ENCODE measurements around the gene PTPRQ.
"Not testable (repeated sequence)": the region's sequence is repeated elsewhere in the genome, so short reads cannot be mapped to it uniquely, and the experiment has no call there.

The PTPRQ gene, protein sequence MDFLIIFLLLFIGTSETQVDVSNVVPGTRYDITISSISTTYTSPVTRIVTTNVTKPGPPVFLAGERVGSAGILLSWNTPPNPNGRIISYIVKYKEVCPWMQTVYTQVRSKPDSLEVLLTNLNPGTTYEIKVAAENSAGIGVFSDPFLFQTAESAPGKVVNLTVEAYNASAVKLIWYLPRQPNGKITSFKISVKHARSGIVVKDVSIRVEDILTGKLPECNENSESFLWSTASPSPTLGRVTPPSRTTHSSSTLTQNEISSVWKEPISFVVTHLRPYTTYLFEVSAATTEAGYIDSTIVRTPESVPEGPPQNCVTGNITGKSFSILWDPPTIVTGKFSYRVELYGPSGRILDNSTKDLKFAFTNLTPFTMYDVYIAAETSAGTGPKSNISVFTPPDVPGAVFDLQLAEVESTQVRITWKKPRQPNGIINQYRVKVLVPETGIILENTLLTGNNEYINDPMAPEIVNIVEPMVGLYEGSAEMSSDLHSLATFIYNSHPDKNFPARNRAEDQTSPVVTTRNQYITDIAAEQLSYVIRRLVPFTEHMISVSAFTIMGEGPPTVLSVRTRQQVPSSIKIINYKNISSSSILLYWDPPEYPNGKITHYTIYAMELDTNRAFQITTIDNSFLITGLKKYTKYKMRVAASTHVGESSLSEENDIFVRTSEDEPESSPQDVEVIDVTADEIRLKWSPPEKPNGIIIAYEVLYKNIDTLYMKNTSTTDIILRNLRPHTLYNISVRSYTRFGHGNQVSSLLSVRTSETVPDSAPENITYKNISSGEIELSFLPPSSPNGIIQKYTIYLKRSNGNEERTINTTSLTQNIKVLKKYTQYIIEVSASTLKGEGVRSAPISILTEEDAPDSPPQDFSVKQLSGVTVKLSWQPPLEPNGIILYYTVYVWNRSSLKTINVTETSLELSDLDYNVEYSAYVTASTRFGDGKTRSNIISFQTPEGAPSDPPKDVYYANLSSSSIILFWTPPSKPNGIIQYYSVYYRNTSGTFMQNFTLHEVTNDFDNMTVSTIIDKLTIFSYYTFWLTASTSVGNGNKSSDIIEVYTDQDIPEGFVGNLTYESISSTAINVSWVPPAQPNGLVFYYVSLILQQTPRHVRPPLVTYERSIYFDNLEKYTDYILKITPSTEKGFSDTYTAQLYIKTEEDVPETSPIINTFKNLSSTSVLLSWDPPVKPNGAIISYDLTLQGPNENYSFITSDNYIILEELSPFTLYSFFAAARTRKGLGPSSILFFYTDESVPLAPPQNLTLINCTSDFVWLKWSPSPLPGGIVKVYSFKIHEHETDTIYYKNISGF (N-terminal part only)

DNA sequence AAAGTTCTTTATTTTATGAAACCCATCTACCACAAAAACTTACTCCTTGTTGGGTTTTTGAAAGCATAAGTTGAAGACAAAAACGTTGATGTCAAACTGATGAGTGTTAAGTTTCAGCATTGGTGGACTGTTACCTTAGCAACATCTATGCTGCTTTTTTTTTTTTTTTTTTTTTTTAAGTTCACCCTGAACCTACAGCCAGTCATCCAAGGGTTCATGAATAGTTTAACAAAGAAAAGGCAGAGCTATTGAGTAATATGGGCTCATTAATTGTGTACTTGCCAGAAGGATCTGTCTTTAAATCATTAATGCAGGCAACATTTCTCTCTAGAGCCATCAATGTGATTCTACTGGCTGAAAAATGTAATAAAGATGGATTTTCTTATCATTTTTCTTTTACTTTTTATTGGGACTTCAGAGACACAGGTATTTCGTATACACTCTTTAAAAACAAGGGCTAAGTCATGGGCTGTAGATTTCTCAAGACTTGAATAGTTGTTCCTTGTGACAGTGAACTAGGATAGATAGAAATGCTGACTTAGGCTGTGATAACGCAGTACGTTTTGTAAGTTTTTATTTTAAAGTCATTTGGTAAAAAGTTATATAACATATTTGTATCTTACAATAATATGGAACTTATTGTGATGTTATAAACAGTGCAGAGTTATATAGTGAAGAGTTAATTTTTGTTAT lies at the start of gene PTPRQ:
TSS of gene PTPRQ (plus strand) at position 262 of the 693 bp plus-strand sequence. CDS start at position 373, 111 bp downstream.
- in situ Hi-C loops (cut with HindIII; ENCODE audit: low sequenced_read_pairs), result no loop called here

DNA sequence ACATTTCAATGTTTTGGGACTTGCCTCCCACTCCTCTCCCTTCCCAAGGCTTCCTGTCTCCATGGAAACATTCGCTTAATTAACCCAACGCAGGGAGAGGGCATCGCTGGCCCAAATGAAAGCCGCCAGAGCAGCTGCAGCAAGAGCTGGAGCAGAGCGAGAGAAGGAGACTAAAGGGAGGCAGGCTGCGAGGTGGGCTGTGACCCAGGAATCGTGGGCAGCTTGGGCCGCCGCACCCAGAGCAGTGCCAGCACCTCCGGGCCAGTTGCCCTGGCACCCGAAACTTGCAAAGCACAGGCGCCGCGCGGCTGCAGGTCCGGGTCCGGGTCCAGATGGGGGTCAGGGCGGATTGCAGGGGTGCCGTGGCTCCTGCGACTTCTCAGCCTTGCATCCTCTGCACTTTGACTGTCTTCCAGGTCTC lies 43.5 kb upstream of the PTPRQ start:
- in situ Hi-C loops (cut with HindIII; ENCODE audit: low sequenced_read_pairs), result no loop called here

DNA sequence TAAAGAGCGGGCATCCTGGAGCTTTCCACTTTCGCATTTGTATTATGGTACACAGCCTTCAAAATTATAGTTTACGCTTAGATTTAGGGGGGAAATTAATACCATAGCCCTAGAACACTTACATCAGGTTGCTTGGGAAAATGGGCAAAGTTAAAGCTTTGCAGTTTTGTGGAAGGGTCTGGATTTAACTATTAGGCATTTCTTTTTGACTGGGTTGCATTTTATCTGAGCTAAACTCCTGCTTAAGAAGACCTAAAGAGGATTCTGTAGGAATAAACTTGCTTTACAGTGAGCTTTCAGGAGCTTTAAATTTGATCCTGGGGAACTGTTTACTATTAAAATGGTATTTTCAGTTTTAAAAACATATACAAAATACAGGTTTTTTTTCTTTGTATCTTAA lies 42.8 kb upstream of the PTPRQ start:
- in situ Hi-C loops (cut with HindIII; ENCODE audit: low sequenced_read_pairs), result no loop called here

DNA sequence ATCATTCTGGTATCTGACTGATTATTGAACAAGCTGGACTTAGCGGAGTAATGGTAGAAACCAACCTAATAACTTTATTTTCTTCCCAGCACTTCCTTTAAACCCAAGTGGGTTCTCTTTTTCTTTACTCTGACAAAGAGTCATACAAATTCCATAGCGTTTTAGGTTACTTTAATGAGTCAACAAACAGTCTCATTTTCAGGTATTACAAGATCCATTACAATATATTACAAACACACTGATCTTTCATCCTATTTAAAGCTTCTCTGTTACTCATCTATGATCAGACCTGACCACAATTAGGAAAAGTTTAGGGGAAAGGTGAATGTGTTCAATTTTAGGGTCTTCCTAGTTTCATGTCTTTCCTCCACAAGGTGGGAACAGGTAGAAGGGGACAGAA lies 39.4 kb upstream of the PTPRQ start:
- in situ Hi-C loops (cut with HindIII; ENCODE audit: low sequenced_read_pairs), result loop anchor here (5.0 kb wide), 1 partner anchor 363 kb away; no protein-coding TSS in a partner anchor

DNA sequence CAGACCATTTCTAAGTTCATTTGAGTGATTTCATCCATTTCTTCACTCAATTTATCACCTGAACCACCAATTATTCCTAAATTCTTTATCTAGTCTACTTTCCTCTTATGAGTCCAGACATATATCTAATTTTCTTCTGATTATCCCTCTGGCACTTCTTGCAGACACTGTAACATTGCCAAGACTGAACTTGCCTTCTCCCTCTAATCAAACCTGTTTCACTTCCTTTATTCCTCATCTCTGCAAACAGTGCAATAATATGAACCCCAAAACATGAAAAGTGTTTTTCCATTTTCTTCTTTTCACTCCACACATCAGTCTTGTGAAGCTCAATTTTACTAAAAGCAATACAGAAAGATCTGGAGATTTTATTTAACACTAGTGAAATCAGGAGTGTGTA lies 37.8 kb upstream of the PTPRQ start:
- in situ Hi-C loops (cut with HindIII; ENCODE audit: low sequenced_read_pairs), result loop anchor here (5.0 kb wide), 1 partner anchor 361 kb away; no protein-coding TSS in a partner anchor

DNA sequence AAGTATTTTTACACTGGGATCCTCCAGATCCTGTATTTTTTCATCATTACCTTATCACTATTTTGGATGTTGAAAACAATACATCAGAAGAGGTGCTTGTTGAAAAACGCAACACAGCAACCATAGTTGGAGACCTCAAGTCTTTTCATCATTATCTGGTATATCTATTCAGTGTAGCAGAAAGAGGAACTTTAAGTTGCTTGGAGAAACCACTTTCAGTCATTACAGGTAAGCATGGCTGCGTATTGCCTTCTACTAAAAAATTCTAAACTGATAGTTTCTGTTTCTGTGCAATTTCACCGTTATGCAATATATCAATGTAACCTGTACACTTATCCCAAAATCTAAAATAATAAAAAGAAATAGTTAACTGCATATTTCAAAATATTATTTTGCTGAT lies 32.2 kb upstream of the PTPRQ start:
- in situ Hi-C loops (cut with HindIII; ENCODE audit: low sequenced_read_pairs), result no loop called here

DNA sequence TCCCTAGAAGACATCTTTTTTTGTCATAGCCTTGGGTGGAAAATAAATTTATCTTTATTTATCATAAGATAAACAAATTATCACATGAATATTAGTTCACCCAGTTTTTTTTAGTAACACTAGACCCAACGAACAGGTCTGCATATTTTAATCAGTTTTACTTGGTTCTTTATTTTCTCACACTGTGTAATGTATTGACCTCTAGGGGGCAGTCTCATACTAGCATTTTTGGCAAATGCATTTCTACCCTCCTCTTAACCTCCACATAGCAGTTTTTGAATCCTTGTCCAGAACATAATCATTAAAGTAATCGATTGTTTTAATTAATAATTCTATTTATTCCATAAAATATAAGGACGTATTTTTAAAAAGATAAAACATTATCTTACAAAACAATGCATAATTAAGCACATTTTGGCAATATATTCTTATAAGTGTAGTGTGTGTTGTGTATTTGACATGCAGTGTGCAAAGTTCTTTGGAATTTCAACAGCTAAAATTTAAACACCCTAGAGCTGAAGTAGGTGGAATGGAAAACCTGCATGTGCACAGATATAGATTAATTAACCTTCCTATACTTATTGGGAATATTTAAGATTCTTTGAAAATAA lies 31.6 kb upstream of the PTPRQ start:
- in situ Hi-C loops (cut with HindIII; ENCODE audit: low sequenced_read_pairs), result no loop called here

DNA sequence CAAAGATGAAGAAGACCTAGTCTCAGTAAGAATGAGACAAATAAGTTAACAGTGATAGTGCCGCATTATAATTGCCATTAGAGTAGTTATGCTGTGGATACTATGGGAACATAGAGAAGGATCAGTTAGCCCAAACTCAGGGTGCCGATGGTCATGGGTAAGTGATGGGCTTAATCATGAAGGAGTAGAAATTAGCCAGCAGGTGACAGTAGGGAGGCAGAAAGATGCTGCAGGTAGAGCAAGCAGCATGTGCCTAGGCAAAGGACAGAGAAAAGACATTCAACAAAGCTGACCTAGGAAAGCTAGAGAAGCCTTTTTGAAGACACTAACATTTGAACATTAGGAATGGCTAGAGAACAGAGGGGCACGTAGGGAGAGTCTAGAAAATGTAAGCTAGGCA lies 30.6 kb upstream of the PTPRQ start:
- in situ Hi-C loops (cut with HindIII; ENCODE audit: low sequenced_read_pairs), result no loop called here

DNA sequence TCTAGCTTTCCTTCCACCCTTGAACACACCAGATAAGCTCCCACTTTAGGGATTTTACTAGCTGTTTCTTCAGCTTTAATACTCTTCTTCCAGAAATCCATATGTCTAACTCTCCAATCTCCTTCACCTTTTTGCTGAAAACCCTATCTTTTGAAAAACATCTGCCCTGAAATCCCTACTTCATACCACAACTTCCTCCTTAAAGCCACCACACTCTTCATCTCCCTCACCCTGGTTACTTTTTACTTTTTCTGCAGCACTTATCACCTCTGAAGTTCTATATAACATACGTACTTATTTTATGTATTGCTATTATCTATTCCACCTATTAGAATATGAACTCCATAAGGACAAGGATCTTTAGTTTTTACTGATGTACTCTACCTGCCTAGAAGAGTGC lies 28.6 kb upstream of the PTPRQ start:
- in situ Hi-C loops (cut with HindIII; ENCODE audit: low sequenced_read_pairs), result no loop called here

DNA sequence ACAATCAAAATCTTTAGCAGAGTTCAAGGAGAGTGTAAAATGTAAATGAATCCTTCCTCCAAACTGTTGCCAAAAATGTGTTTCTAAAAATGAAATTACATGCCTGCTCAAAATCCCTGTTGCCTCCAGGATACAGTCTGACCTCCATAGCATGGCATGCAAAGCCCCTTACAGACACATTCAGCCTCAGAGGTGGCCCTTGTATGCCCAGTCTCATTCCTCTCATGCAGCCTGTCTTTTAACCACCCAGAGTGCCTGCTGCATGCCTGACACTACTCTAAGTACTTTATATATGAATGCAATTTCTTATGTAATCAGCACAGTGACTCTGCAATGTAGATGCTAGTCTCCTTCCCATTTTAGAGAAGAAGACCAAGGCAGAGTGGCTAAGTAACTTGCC lies 24.4 kb upstream of the PTPRQ start:
- in situ Hi-C loops (cut with HindIII; ENCODE audit: low sequenced_read_pairs), result no loop called here

DNA sequence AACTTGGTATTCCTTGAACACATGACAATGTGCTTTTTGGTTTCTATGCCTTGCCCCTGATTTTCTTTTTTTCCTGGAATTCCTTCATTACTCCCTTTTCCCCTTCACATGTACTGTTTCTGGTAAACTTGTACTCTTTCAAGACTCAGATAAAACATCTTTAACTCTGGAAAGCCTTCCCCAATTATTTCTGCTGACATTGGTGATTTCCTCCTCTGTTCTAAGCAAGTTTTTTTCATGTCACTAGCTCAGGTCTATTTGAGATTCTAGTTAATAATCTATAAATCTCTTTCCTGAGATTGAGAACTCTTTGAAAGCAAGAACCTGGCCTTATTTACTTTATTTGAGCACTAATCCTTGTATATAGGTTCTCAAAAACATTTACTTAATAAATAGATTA lies 24.0 kb upstream of the PTPRQ start:
- in situ Hi-C loops (cut with HindIII; ENCODE audit: low sequenced_read_pairs), result no loop called here

DNA sequence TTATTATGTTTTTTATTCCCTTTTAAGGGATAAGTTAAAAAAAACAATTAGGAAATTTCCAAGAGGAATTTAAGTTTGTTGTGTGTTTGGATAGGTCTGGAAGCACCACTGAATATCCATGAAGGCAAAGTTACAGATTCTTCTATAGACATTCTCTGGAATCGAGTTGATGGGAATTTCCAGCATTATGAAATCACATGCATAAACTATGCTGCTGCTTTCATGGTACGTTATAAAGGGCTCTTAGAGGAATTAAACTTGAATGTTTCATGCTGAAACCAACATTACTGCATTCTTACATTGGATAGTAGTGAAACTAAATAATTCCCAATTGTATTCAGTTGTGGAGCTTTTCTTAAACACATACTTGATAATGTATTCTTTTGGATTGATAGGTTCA lies 21.5 kb upstream of the PTPRQ start:
- in situ Hi-C loops (cut with HindIII; ENCODE audit: low sequenced_read_pairs), result no loop called here

DNA sequence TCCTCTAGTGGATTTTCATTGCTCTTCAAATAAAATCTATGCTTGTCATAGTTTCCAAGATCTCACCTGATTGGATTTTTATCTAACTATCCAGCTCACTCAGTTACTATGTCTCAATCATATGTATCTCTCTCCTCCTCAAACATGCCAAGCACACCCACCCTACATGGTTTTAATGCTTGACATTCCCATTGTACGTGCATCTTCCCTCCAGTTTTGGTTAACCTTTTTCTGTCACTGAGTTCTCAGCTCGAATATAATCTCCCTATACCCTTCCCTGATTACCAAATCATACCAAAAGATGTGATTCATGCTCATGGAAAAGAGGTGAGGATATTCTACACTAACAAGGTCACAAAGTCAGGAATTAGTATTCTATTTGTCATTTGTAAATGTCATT lies 12.0 kb upstream of the PTPRQ start:
- in situ Hi-C loops (cut with HindIII; ENCODE audit: low sequenced_read_pairs), result no loop called here

DNA sequence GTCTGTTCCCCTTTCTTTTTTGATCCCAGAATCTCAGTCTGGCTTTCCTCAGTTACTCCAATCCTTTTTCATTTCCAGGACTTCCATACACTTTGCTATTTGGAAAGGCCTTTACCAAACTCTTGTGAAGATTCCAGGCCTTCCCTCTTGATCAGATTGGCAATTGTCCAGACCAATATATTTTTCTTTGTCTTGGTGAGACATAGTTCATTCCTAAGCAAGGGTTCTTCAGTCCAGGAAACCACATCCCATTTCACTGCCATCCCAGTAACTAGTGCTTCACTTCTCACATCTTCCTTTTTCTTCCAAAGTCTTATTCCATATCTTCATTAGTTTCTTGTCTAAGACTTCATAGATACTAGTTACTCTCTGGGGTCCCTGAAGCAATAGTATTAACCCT lies 2.1 kb upstream of the PTPRQ start:
- in situ Hi-C loops (cut with HindIII; ENCODE audit: low sequenced_read_pairs), result no loop called here

DNA sequence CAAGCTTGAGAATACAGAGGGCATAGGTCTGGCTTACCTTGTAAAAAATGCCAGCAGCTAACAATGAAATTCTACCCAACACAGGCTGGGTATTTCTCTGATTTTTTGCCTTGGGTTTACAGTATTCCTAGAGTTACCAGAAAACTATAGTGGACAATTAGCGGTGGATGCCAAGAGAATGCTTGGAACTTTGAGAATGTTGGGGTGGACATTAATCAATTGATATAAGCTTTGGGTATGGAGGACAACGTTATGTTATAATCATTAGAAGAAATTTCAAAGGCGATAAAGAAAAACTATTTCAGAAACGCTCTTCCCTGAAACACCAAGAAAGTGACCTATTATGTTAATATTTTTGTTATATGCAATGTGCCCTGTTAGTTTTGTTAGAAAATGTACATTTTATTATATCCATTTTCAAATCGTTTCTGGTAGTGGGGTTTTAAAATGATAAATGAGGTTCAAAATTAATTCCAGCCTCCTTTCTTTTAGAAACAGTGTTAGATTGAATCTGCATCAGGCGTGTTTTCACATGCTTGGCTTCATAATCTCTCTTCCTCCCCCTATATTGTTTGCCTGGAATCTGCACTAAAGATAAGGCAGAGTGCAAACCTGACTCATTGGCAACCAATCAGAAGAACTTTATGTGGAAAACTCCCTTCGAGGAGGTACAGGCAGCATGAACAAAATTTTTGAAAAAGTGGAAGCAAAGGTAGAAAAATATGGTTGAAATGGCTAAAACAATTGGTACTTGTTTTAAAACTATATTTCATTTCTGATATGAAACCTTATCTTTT lies 1.4 kb upstream of the PTPRQ start:
- in situ Hi-C loops (cut with HindIII; ENCODE audit: low sequenced_read_pairs), result no loop called here

DNA sequence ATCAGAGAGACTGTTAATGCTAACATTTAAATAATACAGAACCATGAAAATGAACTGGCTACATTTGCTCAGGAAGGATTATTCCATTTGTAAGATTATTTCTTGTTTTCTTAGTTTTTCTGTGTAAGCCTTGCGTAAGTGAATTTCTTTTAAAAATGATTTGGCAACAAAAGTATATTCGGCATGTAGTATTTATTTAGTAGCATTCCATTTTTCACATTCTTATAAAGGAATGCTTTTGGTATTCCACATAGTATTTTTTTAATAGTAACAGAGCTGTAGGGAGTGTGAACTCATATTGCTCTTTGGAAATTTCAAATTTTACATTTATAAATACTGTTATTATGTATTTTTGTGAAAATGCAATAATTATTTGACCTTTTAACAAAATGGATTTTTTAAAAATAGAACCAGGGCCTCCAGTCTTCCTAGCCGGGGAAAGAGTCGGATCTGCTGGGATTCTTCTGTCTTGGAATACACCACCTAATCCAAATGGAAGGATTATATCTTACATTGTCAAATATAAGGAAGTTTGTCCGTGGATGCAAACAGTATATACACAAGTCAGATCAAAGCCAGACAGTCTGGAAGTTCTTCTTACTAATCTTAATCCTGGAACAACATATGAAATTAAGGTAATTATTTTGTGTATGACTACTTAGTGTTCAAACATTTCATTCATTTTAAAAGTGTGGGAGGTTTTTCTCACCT lies 1.2 kb downstream of the PTPRQ start:
- in situ Hi-C loops (cut with HindIII; ENCODE audit: low sequenced_read_pairs), result no loop called here

DNA sequence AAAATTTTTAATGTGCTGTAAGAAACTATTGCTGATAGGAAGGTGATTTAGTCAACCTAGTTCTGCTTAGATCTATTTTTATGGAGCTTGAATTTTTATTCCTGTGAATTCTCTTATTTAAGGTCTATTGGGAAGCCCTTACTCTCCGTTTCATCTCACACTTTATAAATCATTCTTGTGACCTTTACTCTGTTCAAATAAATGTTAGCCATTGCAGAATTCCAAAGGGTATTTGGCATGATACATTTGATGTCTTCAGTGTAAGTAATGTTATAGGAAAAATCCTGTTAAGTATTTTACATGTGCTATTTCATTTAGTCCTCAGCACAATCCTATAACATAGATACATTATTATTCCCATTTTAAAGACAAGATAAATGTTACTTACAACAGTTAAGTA lies 12.5 kb downstream of the PTPRQ start:
- in situ Hi-C loops (cut with HindIII; ENCODE audit: low sequenced_read_pairs), result no loop called here

DNA sequence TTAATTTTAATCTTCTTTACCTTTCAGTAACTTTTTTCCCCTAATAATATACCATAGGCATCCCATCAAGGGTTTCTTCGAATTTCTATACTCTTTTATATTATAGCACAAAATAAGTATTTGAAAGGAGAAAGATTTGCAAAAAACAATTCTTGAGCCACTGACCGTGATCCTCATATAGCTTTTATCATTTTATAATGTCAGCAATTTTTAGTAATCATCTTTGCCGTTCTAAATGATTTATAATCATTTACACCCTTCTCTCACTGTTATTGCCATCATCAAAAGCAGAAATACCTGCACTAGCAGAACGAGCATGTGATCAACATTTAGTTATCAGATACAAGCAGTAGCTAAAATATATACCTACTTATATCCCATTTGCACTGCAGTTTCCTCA lies 16.9 kb downstream of the PTPRQ start:
- in situ Hi-C loops (cut with HindIII; ENCODE audit: low sequenced_read_pairs), result no loop called here

DNA sequence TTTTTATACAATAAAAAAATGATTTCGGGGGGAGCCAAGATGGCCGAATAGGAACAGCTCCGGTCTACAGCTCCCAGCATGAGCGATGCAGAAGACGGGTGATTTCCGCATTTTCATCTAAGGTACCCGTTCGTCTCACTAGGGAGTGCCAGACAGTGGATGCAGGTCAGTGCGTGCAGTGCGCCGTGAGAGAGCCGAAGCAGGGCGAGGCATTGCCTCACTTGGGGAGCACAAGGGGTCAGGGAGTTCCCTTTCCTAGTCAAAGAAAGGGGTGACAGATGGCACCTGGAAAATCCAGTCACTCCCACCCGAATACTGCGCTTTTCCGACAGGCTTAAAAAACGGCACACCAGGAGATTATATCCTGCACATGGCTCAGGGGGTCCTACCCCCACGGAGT lies 17.8 kb downstream of the PTPRQ start:
- in situ Hi-C loops (cut with HindIII; ENCODE audit: low sequenced_read_pairs), result not testable (repeated sequence)
